ENCODE results near the gene HOXD9.

GRCh38 chr2:176087330-176088047 is 35.0 kb upstream of the HOXD9 start:
- TF ChIP-seq CTCF (conservative IDR thresholded peaks at IDR 0.05; ENCODE audit: low read length) (no peak), EZH2phosphoT487 (IDR thresholded peaks at IDR 0.05; ENCODE audit: borderline replicate concordance, low read depth, low read length) (no peak)
